NCI-H524 (cell line): Measurements from ENCODE around the gene C3AR1.
"Not testable (repeated sequence)": the region's sequence is repeated elsewhere in the genome, so short reads cannot be mapped to it uniquely, and the experiment has no call there.

ENCODE experiments used
- DNase-seq, 2 experiments: peaks; one replicate each; lab custom pipeline; 2025; lab: John Stamatoyannopoulos, UW

The C3AR1 gene

GRCh38 chr12:8057839-8058238 lies 8.3 kb downstream of the C3AR1 start:
- DNase-seq, result no peak

- DNase-seq, result no peak
Observed at GRCh38 chr12:8057306-8057705, 8.9 kb downstream of the C3AR1 start.

- DNase-seq, result no peak
Observed at GRCh38 chr12:8054816-8055215, 11.3 kb downstream of the C3AR1 start.

- DNase-seq, result peak in 1 of 2 experiments; percentile 6
Observed at GRCh38 chr12:8052679-8053078, 13.5 kb downstream of the C3AR1 start.

GRCh38 chr12:8050600-8051250 lies 15.4 kb downstream of the C3AR1 start:
- no peak for DNase-seq

- DNase-seq, result no peak
Observed at GRCh38 chr12:8048906-8049305, 17.3 kb downstream of the C3AR1 start.

GRCh38 chr12:8047842-8048241 lies 18.3 kb downstream of the C3AR1 start:
- DNase-seq, result no peak

- DNase-seq, result peak; percentile 4 to 63
Observed at GRCh38 chr12:8045952-8046944, 19.9 kb downstream of the C3AR1 start.

GRCh38 chr12:8040791-8041190 lies 25.4 kb downstream of the C3AR1 start:
- no peak for DNase-seq

- no peak for DNase-seq
Observed at GRCh38 chr12:8038659-8039114, 27.5 kb downstream of the C3AR1 start.

GRCh38 chr12:8037947-8038346 lies 28.2 kb downstream of the C3AR1 start:
- no peak for DNase-seq

GRCh38 chr12:8037046-8037663 lies 29.0 kb downstream of the C3AR1 start:
- DNase-seq, result no peak

GRCh38 chr12:8036346-8036745 lies 29.8 kb downstream of the C3AR1 start:
- no peak for DNase-seq

GRCh38 chr12:8035440-8036010 lies 30.6 kb downstream of the C3AR1 start:
- DNase-seq, result no peak

- DNase-seq, result no peak
Observed at GRCh38 chr12:8034802-8035201, 31.4 kb downstream of the C3AR1 start.

- DNase-seq, result peak; percentile 23 to 39
Observed at GRCh38 chr12:8033153-8034044, 32.8 kb downstream of the C3AR1 start.

- peak; percentile 7 to 55 for DNase-seq
Observed at GRCh38 chr12:8032242-8033152, 33.7 kb downstream of the C3AR1 start, which contains the start of gene FOXJ2. Gene FOXJ2, plus strand, starts transcription at chr12:8032716. Its CDS starts 7,117 bp downstream, at chr12:8039833.

GRCh38 chr12:8031872-8032241 lies 34.3 kb downstream of the C3AR1 start:
- no peak for DNase-seq

GRCh38 chr12:8031017-8031416 lies 35.1 kb downstream of the C3AR1 start:
- not testable (repeated sequence) for DNase-seq

- DNase-seq, result no peak
Observed at GRCh38 chr12:8030189-8030588, 36.0 kb downstream of the C3AR1 start.
